OCI-LY3 (cell line): ENCODE measurements around the gene CCDC110.

ENCODE experiments used
- H2AFZ ChIP-seq: fragments of 200-600, 300-600 bp; shearing (Covaris generic); 2 replicates; pipeline ENCODE4 v1.6.0; 2014; ENCODE audit warnings: antibody characterized with exemption, low read depth, low read length
- H3K27ac ChIP-seq: fragments of 200-600, 300-600 bp; sonication (generic); 2 replicates; pipeline ENCODE4 v1.5.1; 2014; ENCODE audit warnings: mild to moderate bottlenecking, low read length, moderate library complexity, mixed read lengths
- H3K27me3 ChIP-seq: fragments of 200-600, 300-600 bp; sonication (generic); 2 replicates; pipeline ENCODE4 v1.6.1; 2014; ENCODE audit warnings: low read depth, low read length, mixed read lengths
- H3K36me3 ChIP-seq: fragments of 200-600, 300-600 bp; sonication (generic); replicated peaks from 2 replicates; pipeline ENCODE3; 2014; ENCODE audit warnings: low read depth, low read length, mixed read lengths
- H3K4me1 ChIP-seq: fragments of 300-600, 200-600 bp; sonication (generic); 2 replicates; pipeline ENCODE4 v1.6.1; 2014; ENCODE audit warnings: low read length, mixed read lengths
- H3K4me2 ChIP-seq: fragments of 200-600, 300-600 bp; sonication (generic); 2 replicates; pipeline ENCODE4 v1.6.1; 2014; ENCODE audit warnings: low read length, mixed read lengths
- H3K4me3 ChIP-seq: fragments of 300-600, 200-600 bp; sonication (generic); 2 replicates; pipeline ENCODE4 v1.5.1; 2014; ENCODE audit warnings: antibody characterized with exemption, mild to moderate bottlenecking, low read length, moderate library complexity
- H3K79me2 ChIP-seq: fragments of 300-600, 200-600 bp; shearing (Covaris generic); 2 replicates; pipeline ENCODE4 v1.6.1; 2014; ENCODE audit warnings: mild to moderate bottlenecking, low read length, mixed read lengths
- H3K9ac ChIP-seq: fragments of 300-600, 200-600 bp; shearing (Covaris generic); 2 replicates; pipeline ENCODE4 v1.6.0; 2014; ENCODE audit warnings: mild to moderate bottlenecking, low read length, moderate library complexity
- H3K9me3 ChIP-seq: fragments of 200-600, 300-600 bp; shearing (Covaris generic); 2 replicates; pipeline ENCODE4 v1.6.1; 2014; ENCODE audit warnings: low read length, mixed read lengths; ENCODE audit not compliant: insufficient read depth
- H4K20me1 ChIP-seq: fragments of 200-600, 300-600 bp; sonication (generic); 2 replicates; pipeline ENCODE4 v1.6.1; 2016; ENCODE audit warnings: low read length, mixed read lengths; ENCODE audit not compliant: insufficient read depth
- CTCF ChIP-seq: fragments of 200-600, 300-600 bp; sonication (generic); IDR thresholded peaks from 2 replicates; pipeline ENCODE4 v1.5.1; 2014; ENCODE audit warnings: antibody characterized with exemption, low read length, low read depth
- EZH2phosphoT487 ChIP-seq: fragments of 200-600 bp; shearing (Covaris generic); IDR thresholded peaks from 2 replicates; pipeline ENCODE4 v1.6.1; 2018; ENCODE audit warnings: antibody characterized with exemption, mixed run types, low read depth

The CCDC110 gene

GRCh38 chr4:185463541-185463940, 8.0 kb downstream of the CCDC110 start:
- H3K4me3 ChIP-seq, result no peak overlapping the region
- no peak overlapping the region for H3K9ac ChIP-seq
- no peaks in the 10 kb centered on the region for H3K9me3 ChIP-seq
- TF ChIP-seq CTCF (no peak), EZH2phosphoT487 (no peak)
- no peaks in the 10 kb centered on the region for H3K79me2 ChIP-seq
- H3K27ac ChIP-seq, result no peak overlapping the region
- no peaks in the 10 kb centered on the region for H3K27me3 ChIP-seq
- H2AFZ ChIP-seq, result no peak overlapping the region
- H3K36me3 ChIP-seq, result no peaks in the 10 kb centered on the region
- H3K4me1 ChIP-seq, result no peaks in the 10 kb centered on the region
- H4K20me1 ChIP-seq, result no peaks in the 10 kb centered on the region
- H3K4me2 ChIP-seq, result no peak overlapping the region

- Histone ChIP-seq H3K27me3 (no peaks in the 10 kb centered on the region), H3K36me3 (no peaks in the 10 kb centered on the region), H3K4me2 (no peak overlapping the region), H3K27ac (no peak overlapping the region), H4K20me1 (no peaks in the 10 kb centered on the region), H3K9ac (no peak overlapping the region), H3K9me3 (no peaks in the 10 kb centered on the region), H2AFZ (no peak overlapping the region), H3K79me2 (no peaks in the 10 kb centered on the region), H3K4me3 (no peak overlapping the region), H3K4me1 (no peaks in the 10 kb centered on the region)
- TF ChIP-seq CTCF (no peak), EZH2phosphoT487 (no peak)
Measured at GRCh38 chr4:185461565-185461964, 10.0 kb downstream of the CCDC110 start.

GRCh38 chr4:185457136-185457535, 14.4 kb downstream of the CCDC110 start:
- Histone ChIP-seq H3K27me3 (no peaks in the 10 kb centered on the region), H4K20me1 (no peaks in the 10 kb centered on the region), H3K9ac (no peak overlapping the region), H3K4me1 (no peaks in the 10 kb centered on the region), H3K4me3 (no peak overlapping the region), H2AFZ (no peak overlapping the region), H3K36me3 (no peaks in the 10 kb centered on the region), H3K79me2 (no peaks in the 10 kb centered on the region), H3K9me3 (no peaks in the 10 kb centered on the region), H3K27ac (no peak overlapping the region), H3K4me2 (no peak overlapping the region)
- TF ChIP-seq CTCF (no peak), EZH2phosphoT487 (no peak)

- no peaks in the 10 kb centered on the region for H3K9me3 ChIP-seq
- no peaks in the 10 kb centered on the region for H3K36me3 ChIP-seq
- H3K27me3 ChIP-seq, result no peaks in the 10 kb centered on the region
- no peaks in the 10 kb centered on the region for H3K79me2 ChIP-seq
- H3K27ac ChIP-seq, result no peak overlapping the region
- H3K4me1 ChIP-seq, result no peaks in the 10 kb centered on the region
- TF ChIP-seq CTCF (no peak), EZH2phosphoT487 (no peak)
- no peaks in the 10 kb centered on the region for H4K20me1 ChIP-seq
- no peak overlapping the region for H3K4me3 ChIP-seq
- no peak overlapping the region for H2AFZ ChIP-seq
- no peak overlapping the region for H3K9ac ChIP-seq
- H3K4me2 ChIP-seq, result no peak overlapping the region
Measured at GRCh38 chr4:185456131-185456530, 15.4 kb downstream of the CCDC110 start.
